GM18526 (cell line): ENCODE measurements around the gene TIMM29.

ENCODE experiments used
- POLR2A ChIP-seq: IDR thresholded peaks from 3 replicates; pipeline ENCODE4 v1.6.1; 2011; ENCODE audit not compliant: insufficient read length; ENCODE audit errors: extremely low read depth

The TIMM29 gene

GRCh38 chr19:10899151-10899653 is 29.4 kb upstream of the TIMM29 start:
- no peak for TF ChIP-seq POLR2A

- no peak for TF ChIP-seq POLR2A
Measured at GRCh38 chr19:10907925-10908324, 20.7 kb upstream of the TIMM29 start.

GRCh38 chr19:10908380-10908960 is 20.1 kb upstream of the TIMM29 start:
- TF ChIP-seq POLR2A = no peak

GRCh38 chr19:10911579-10912363 is 16.8 kb upstream of the TIMM29 start:
- no peak for TF ChIP-seq POLR2A

GRCh38 chr19:10912619-10913018 is 16.0 kb upstream of the TIMM29 start:
- TF ChIP-seq POLR2A = no peak

- no peak for TF ChIP-seq POLR2A
Measured at GRCh38 chr19:10913716-10914340, 14.8 kb upstream of the TIMM29 start.

- TF ChIP-seq POLR2A = no peak
Measured at GRCh38 chr19:10915130-10916091, 13.2 kb upstream of the TIMM29 start.

- no peak for TF ChIP-seq POLR2A
Measured at GRCh38 chr19:10916602-10917001, 12.0 kb upstream of the TIMM29 start.

GRCh38 chr19:10918359-10918758 is 10.3 kb upstream of the TIMM29 start:
- no peak for TF ChIP-seq POLR2A

- no peak for TF ChIP-seq POLR2A
Measured at GRCh38 chr19:10919352-10920287, 9.0 kb upstream of the TIMM29 start.

GRCh38 chr19:10920288-10920655 is 8.3 kb upstream of the TIMM29 start:
- TF ChIP-seq POLR2A = no peak

- TF ChIP-seq POLR2A = no peak
Measured at GRCh38 chr19:10920781-10921180, 7.8 kb upstream of the TIMM29 start.

- no peak for TF ChIP-seq POLR2A
Measured at GRCh38 chr19:10921199-10921909, 7.3 kb upstream of the TIMM29 start.

GRCh38 chr19:10921910-10922637 is 6.5 kb upstream of the TIMM29 start:
- no peak for TF ChIP-seq POLR2A
